ENCODE results near the gene ATMIN. TPM values are rescaled to one million over a fixed set of nuclear protein-coding genes. Genes with fewer than 3 reads are reported as not detected.

The ATMIN gene
- polyA plus RNA-seq = 31.3 TPM
- long read RNA-seq, donor 1, full-length matches to known transcripts = 7 of 7 reads
- long read RNA-seq, donor 1, partial matches to known transcripts = 0 of 7 reads
- long read RNA-seq, donor 1, other reads (novel, unspliced or antisense) = 0 of 7 reads
- long read RNA-seq, donor 2, full-length matches to known transcripts = 17 of 17 reads
- long read RNA-seq, donor 2, partial matches to known transcripts = 0 of 17 reads
- long read RNA-seq, donor 2, other reads (novel, unspliced or antisense) = 0 of 17 reads
- long read RNA-seq, donor 3 = 0 reads
- long read RNA-seq, donor 4, full-length matches to known transcripts = 3 of 3 reads
- long read RNA-seq, donor 4, partial matches to known transcripts = 0 of 3 reads
- long read RNA-seq, donor 4, other reads (novel, unspliced or antisense) = 0 of 3 reads
- long read RNA-seq, donor 5, full-length matches to known transcripts = 6 of 6 reads
- long read RNA-seq, donor 5, partial matches to known transcripts = 0 of 6 reads
- long read RNA-seq, donor 5, other reads (novel, unspliced or antisense) = 0 of 6 reads
- long read RNA-seq, donor 6, full-length matches to known transcripts = 12 of 27 reads
- long read RNA-seq, donor 6, partial matches to known transcripts = 15 of 27 reads
- long read RNA-seq, donor 6, other reads (novel, unspliced or antisense) = 0 of 27 reads
- long read RNA-seq, donor 7, full-length matches to known transcripts = 13 of 13 reads
- long read RNA-seq, donor 7, partial matches to known transcripts = 0 of 13 reads
- long read RNA-seq, donor 7, other reads (novel, unspliced or antisense) = 0 of 13 reads
- long read RNA-seq, donor 8, full-length matches to known transcripts = 13 of 13 reads
- long read RNA-seq, donor 8, partial matches to known transcripts = 0 of 13 reads
- long read RNA-seq, donor 8, other reads (novel, unspliced or antisense) = 0 of 13 reads
- long read RNA-seq, donor 9, full-length matches to known transcripts = 19 of 19 reads
- long read RNA-seq, donor 9, partial matches to known transcripts = 0 of 19 reads
- long read RNA-seq, donor 9, other reads (novel, unspliced or antisense) = 0 of 19 reads
- long read RNA-seq, donor 10, full-length matches to known transcripts = 12 of 12 reads
- long read RNA-seq, donor 10, partial matches to known transcripts = 0 of 12 reads
- long read RNA-seq, donor 10, other reads (novel, unspliced or antisense) = 0 of 12 reads
- long read RNA-seq, donor 11, full-length matches to known transcripts = 12 of 12 reads
- long read RNA-seq, donor 11, partial matches to known transcripts = 0 of 12 reads
- long read RNA-seq, donor 11, other reads (novel, unspliced or antisense) = 0 of 12 reads

DNA sequence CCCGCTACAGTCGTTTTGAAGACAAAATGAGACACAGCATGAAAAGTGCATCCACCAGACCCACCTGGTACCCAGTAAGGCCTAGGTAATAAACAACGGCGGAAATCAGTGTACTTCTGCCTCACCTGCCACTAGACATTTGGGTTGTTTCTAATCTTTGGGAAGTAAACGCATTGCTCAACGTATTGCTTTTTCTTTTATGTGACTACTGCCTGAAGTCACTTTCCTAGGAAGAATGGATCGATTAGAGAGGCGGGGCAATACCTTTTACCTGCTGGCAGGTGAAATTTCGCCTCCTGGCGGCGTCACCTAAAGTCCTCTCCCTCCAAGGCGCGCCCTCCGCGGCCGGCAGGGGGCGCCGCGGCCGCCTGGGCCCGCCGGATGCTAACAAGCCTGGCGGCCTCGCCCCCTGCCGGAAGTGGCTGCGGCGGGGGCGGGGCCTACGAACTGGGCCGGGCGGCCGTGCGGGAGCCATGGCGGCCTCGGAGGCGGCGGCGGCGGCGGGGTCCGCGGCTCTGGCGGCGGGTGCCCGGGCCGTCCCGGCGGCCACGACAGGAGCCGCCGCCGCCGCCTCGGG is at the start of gene ATMIN:
ATMIN (plus strand) TSS at position 445 of the 577 bp plus-strand sequence; CDS start at position 474, 29 bp downstream.
- WGBS (ENCODE audit: insufficient coverage, low lambda C conversion rate) = 47% methylated on average over 3 of the region's 54 CpGs
- DNase-seq = peak; percentile 84 to 93
- no peaks in the 10 kb centered on the region for H3K9me3 ChIP-seq (ENCODE audit: control insufficient read depth, low read depth, low read length)
- peaks cover 13% of the 10 kb centered on the region for H3K36me3 ChIP-seq (ENCODE audit: control insufficient read depth, insufficient read depth, low read length)
- no peaks in the 10 kb centered on the region for H3K27me3 ChIP-seq (ENCODE audit: control insufficient read depth, insufficient read depth, low read length)
- peak within 1 kb of the TSS; percentile 16 for H3K27ac ChIP-seq (ENCODE audit: low read length)
- peak within 1 kb of the TSS; percentile 57 for H3K4me3 ChIP-seq (ENCODE audit: low read length)
- H3K4me1 ChIP-seq (ENCODE audit: control insufficient read depth, insufficient read depth, low read length) = peaks cover 8% of the 10 kb centered on the region

DNA sequence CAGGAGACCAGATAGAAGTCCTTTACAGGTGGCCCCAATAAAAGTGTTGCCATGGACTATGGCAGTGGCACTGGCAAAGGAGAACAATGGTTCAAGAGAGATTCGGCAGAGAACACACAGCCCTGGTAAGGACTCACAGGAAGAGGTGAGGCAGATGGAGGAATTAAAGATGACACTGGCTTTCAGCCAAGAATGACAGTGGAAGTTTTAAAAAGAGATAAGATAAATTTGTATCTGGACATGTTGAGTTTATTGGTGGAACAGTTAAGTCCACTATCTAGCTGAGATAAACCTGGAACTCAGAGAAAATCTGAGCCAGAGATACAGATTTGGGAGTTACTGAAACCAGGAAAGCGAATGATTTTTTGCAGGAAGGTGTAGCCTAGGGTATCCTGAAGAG is 49.1 kb upstream of the ATMIN start:
- H3K27ac ChIP-seq (ENCODE audit: low read length) = no peak overlapping the region

GRCh38 chr16:80988756-80989155 is 46.9 kb upstream of the ATMIN start:
- H3K36me3 ChIP-seq (ENCODE audit: control insufficient read depth, insufficient read depth, low read length) = peaks cover 2% of the 10 kb centered on the region
- no peaks in the 10 kb centered on the region for H3K4me1 ChIP-seq (ENCODE audit: control insufficient read depth, insufficient read depth, low read length)
- no peaks in the 10 kb centered on the region for H3K27me3 ChIP-seq (ENCODE audit: control insufficient read depth, insufficient read depth, low read length)
- no peaks in the 10 kb centered on the region for H3K9me3 ChIP-seq (ENCODE audit: control insufficient read depth, low read depth, low read length)
- no peak overlapping the region for H3K27ac ChIP-seq (ENCODE audit: low read length)
- whole genome bisulfite sequencing (ENCODE audit: insufficient coverage, low lambda C conversion rate) = 96% methylated on average over 4 of the region's 7 CpGs
- H3K4me3 ChIP-seq (ENCODE audit: low read length) = no peak overlapping the region
- DNase-seq = no peak

More for the DNA sequence above, 49.1 kb upstream of the ATMIN start:
- DNase-seq = no peak
- Histone ChIP-seq H3K4me3 (ENCODE audit: low read length) (no peak overlapping the region), H3K9me3 (ENCODE audit: control insufficient read depth, low read depth, low read length) (no peaks in the 10 kb centered on the region), H3K36me3 (ENCODE audit: control insufficient read depth, insufficient read depth, low read length) (peaks cover 2% of the 10 kb centered on the region), H3K4me1 (ENCODE audit: control insufficient read depth, insufficient read depth, low read length) (no peaks in the 10 kb centered on the region), H3K27me3 (ENCODE audit: control insufficient read depth, insufficient read depth, low read length) (no peaks in the 10 kb centered on the region)
- WGBS (ENCODE audit: insufficient coverage, low lambda C conversion rate) = 91% methylated on average over 1 of the region's 2 CpGs

DNA sequence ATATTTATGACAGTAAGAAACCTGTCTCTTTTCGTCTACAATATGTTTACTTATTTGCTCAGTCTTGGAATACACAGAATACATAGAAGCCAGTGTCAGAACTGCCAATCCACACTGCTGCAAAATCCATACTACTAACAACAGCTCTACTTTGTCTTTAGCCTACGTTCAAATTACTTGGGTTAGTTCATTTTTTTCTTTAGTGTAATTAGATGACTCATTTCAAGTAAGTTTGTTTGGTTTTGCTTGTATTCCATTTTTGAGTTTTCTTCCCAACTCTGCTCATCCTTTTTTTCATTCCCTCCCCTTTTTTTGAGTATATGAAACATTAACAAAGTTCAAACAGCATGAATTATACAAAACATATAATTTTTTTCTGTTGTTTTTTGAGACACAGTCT is 45.8 kb upstream of the ATMIN start:
- 0% methylated on average over 1 of the region's 2 CpGs for WGBS (ENCODE audit: insufficient coverage, low lambda C conversion rate)
- no peak for DNase-seq

DNA sequence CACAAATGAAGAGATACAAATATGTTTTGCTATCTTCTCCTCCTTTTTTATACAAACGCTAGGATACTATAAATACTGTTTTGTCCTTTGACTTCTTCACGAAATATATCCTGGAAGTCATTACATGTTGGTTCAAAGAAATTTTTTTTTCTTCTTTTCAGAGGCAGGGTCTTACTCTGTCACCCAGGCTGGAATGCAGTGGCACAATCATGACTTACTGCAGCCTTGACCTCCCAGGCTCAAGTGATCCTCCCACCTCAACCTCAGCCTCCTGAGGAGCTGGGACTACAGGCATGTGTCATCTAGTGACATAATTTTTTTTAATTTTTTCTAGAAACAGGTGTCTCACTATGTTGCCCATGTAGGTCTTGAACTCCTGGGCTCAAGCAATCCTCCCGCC is 45.1 kb upstream of the ATMIN start:
- Histone ChIP-seq H3K27ac (ENCODE audit: low read length) (no peak overlapping the region), H3K9me3 (ENCODE audit: control insufficient read depth, low read depth, low read length) (no peaks in the 10 kb centered on the region), H3K4me3 (ENCODE audit: low read length) (no peak overlapping the region), H3K36me3 (ENCODE audit: control insufficient read depth, insufficient read depth, low read length) (peaks cover 2% of the 10 kb centered on the region), H3K4me1 (ENCODE audit: control insufficient read depth, insufficient read depth, low read length) (peaks cover 3% of the 10 kb centered on the region), H3K27me3 (ENCODE audit: control insufficient read depth, insufficient read depth, low read length) (no peaks in the 10 kb centered on the region)
- 100% methylated on average over 1 of the region's 3 CpGs for WGBS (ENCODE audit: insufficient coverage, low lambda C conversion rate)
- DNase-seq = no peak

More for the DNA sequence above, 45.8 kb upstream of the ATMIN start:
- H3K4me3 ChIP-seq (ENCODE audit: low read length) = no peak overlapping the region
- no peak overlapping the region for H3K27ac ChIP-seq (ENCODE audit: low read length)
- no peaks in the 10 kb centered on the region for H3K27me3 ChIP-seq (ENCODE audit: control insufficient read depth, insufficient read depth, low read length)
- H3K4me1 ChIP-seq (ENCODE audit: control insufficient read depth, insufficient read depth, low read length) = peaks cover 3% of the 10 kb centered on the region
- H3K9me3 ChIP-seq (ENCODE audit: control insufficient read depth, low read depth, low read length) = no peaks in the 10 kb centered on the region
- peaks cover 2% of the 10 kb centered on the region for H3K36me3 ChIP-seq (ENCODE audit: control insufficient read depth, insufficient read depth, low read length)

GRCh38 chr16:80990978-80991377 is 44.7 kb upstream of the ATMIN start:
- H3K27me3 ChIP-seq (ENCODE audit: control insufficient read depth, insufficient read depth, low read length) = no peaks in the 10 kb centered on the region
- no peaks in the 10 kb centered on the region for H3K9me3 ChIP-seq (ENCODE audit: control insufficient read depth, low read depth, low read length)
- no peak for DNase-seq
- no peak overlapping the region for H3K27ac ChIP-seq (ENCODE audit: low read length)
- no peak overlapping the region for H3K4me3 ChIP-seq (ENCODE audit: low read length)
- no CpG with 5 or more reads among the region's 2 CpGs for WGBS (ENCODE audit: insufficient coverage, low lambda C conversion rate)
- peaks cover 2% of the 10 kb centered on the region for H3K36me3 ChIP-seq (ENCODE audit: control insufficient read depth, insufficient read depth, low read length)
- peaks cover 3% of the 10 kb centered on the region for H3K4me1 ChIP-seq (ENCODE audit: control insufficient read depth, insufficient read depth, low read length)

DNA sequence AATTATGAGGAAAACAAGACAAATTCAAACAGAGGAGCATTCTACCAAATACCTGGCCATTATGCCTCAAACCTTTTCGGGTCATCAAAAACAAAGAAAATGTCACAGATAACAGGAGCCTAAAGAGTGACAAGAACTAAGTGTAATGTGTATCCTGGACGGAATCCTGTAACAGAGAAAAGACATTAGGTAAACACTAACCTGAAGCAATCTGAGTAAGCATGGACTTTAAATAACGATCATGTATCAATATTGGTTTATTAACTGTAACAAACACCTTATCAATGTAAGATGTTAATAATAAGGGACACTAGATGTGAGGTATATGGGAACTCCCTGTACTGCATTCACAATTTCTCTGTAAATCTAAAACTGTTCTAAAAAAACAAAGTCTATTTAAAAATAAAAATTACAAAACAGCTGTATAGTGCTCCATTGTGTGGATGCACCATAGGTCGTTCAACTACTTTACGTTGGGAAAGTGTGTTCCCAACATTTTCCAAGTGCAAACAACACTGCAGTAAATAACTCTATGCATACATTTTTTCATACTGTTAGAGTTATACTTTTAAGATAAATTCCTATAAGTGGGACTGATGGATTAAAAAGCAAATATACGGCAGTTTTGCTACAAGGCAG is 43.7 kb upstream of the ATMIN start:
- peaks cover 2% of the 10 kb centered on the region for H3K36me3 ChIP-seq (ENCODE audit: control insufficient read depth, insufficient read depth, low read length)
- no peak for DNase-seq
- H3K27me3 ChIP-seq (ENCODE audit: control insufficient read depth, insufficient read depth, low read length) = no peaks in the 10 kb centered on the region
- H3K4me1 ChIP-seq (ENCODE audit: control insufficient read depth, insufficient read depth, low read length) = peaks cover 3% of the 10 kb centered on the region
- H3K9me3 ChIP-seq (ENCODE audit: control insufficient read depth, low read depth, low read length) = no peaks in the 10 kb centered on the region
- 67% methylated on average over 3 of the region's 6 CpGs for WGBS (ENCODE audit: insufficient coverage, low lambda C conversion rate)
- no peak overlapping the region for H3K27ac ChIP-seq (ENCODE audit: low read length)
- no peak overlapping the region for H3K4me3 ChIP-seq (ENCODE audit: low read length)

DNA sequence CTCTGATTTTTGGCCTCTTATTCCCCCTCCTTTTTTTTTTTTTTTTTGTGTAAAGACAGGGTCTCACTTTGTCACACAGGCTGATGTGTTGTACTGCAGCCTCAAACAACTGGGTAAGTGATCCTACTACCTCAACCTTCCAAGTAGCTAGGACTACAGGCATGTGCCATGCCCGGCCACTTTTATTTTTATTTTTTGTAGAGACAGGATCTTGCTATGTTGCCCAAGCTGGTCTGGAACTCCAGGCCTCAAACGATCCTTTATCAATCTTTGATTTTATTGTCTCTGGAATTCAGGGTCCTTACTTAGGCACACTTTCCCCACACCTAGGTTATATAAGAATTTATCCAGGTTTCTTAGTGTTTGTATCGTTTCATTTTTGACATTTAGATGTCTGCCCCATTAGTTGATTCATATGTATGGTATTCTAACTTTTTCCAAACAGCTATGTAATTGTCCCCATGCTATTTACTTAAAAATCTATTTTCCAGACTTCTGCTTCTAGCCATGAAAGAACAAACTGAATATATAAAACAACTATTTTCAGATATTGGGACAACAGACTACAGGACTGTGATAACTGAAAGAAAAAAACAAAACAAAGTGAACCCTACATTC is 42.9 kb upstream of the ATMIN start:
- Histone ChIP-seq H3K9me3 (ENCODE audit: control insufficient read depth, low read depth, low read length) (no peaks in the 10 kb centered on the region), H3K27ac (ENCODE audit: low read length) (peak overlapping the region; percentile 9), H3K4me1 (ENCODE audit: control insufficient read depth, insufficient read depth, low read length) (peaks cover 3% of the 10 kb centered on the region), H3K27me3 (ENCODE audit: control insufficient read depth, insufficient read depth, low read length) (no peaks in the 10 kb centered on the region), H3K36me3 (ENCODE audit: control insufficient read depth, insufficient read depth, low read length) (peaks cover 2% of the 10 kb centered on the region), H3K4me3 (ENCODE audit: low read length) (no peak overlapping the region)
- 78% methylated on average over 1 of the region's 3 CpGs for WGBS (ENCODE audit: insufficient coverage, low lambda C conversion rate)
- DNase-seq = no peak

DNA sequence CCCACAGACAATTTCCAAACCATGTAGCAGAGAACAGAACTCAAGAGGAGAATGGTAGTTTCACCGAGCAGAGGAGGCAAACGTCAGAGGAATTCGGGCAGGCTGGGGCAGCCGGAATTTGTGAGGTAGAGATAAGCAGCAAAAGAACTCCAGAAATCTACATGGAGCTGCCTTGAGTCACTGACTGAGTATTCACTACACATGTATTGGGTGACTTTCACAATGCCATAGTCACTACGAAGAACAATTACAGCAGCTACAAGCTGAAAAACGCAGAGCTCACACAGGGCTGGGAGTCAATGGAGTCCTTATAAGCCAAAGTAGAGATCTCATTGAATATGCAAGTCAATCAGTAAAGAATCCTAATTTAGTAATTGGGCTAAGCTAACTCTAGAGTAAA is 42.3 kb upstream of the ATMIN start:
- Histone ChIP-seq H3K27ac (ENCODE audit: low read length) (peak overlapping the region; percentile 9), H3K4me1 (ENCODE audit: control insufficient read depth, insufficient read depth, low read length) (peaks cover 3% of the 10 kb centered on the region)
- no CpG with 5 or more reads among the region's 6 CpGs for WGBS (ENCODE audit: insufficient coverage, low lambda C conversion rate)

More for the DNA sequence above, 42.3 kb upstream of the ATMIN start:
- Histone ChIP-seq H3K4me3 (ENCODE audit: low read length) (no peak overlapping the region), H3K27me3 (ENCODE audit: control insufficient read depth, insufficient read depth, low read length) (no peaks in the 10 kb centered on the region), H3K36me3 (ENCODE audit: control insufficient read depth, insufficient read depth, low read length) (peaks cover 2% of the 10 kb centered on the region), H3K9me3 (ENCODE audit: control insufficient read depth, low read depth, low read length) (no peaks in the 10 kb centered on the region)
- peak in 1 of 2 donors; percentile 44 for DNase-seq
